ENCODE data around the gene CHRM4.

The CHRM4 gene

DNA sequence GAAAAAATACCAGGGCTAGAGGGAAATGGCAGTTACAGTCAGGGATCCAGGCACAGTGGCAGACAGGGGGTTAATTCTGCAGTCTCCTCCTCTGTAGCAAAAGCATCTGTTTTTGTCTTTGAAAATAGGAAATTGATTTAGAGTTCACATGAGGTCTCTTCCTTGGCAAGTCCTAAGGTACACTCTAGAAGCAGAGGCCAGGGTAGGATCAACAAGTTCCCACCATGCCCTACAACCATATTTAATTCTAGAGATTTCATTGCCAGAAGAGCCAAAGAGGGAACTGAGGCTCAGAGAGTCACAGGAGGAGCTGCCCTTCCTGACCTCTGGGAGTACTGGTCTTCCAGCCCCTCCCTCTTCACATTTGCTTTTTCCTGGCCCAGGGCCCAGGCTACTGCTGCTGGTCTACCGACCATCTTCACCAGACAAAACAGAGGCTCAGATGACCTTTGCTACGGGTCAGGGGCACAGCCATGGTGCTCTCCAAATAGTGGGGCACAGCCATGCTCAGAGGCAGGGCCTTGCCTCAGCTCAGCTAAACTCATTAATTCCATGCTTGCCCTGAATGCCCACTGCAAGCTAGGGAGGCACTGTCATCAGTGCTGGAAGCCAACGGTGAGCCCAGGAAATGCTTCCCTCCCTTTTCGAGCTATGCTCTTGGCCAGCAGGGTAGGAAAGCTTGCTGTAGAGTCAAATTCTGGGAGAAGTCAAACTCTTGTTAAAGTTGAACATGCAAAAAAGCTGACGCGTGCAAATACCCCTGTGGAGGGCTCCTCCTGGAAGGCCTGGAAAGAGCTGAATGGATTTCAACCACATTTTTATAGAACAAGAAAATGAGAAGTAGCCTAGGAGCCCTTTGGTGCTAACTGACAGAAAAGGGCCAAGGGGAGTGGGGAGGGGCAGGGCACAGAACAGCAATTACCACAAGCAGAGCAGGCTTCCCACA, 11.7 kb upstream of the CHRM4 start:
- no peak for DNase-seq

GRCh38 chr11:46397526-46397925, 6.0 kb upstream of the CHRM4 start:
- DNase-seq: no peak

GRCh38 chr11:46393759-46394158, 2.2 kb upstream of the CHRM4 start:
- DNase-seq: no peak

DNA sequence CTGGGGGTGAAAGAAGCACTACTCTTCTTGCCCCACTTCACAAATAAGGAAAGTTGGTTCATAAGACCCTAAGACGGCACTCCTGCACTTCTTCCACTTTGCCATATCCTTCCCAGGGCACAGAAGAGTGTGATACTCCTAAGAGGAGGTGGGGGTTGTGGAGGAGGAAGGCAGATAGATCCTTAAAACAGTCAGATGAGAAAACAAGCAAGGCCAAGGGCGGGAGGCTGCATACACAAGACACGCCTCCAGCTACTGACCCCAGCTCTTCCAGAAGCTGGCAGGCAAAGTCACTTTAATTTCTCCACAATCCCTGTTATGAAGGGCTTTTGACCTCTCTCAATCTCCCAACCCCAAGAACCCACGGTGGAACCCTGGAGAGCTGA, 1.6 kb upstream of the CHRM4 start:
- DNase-seq: no peak

DNA sequence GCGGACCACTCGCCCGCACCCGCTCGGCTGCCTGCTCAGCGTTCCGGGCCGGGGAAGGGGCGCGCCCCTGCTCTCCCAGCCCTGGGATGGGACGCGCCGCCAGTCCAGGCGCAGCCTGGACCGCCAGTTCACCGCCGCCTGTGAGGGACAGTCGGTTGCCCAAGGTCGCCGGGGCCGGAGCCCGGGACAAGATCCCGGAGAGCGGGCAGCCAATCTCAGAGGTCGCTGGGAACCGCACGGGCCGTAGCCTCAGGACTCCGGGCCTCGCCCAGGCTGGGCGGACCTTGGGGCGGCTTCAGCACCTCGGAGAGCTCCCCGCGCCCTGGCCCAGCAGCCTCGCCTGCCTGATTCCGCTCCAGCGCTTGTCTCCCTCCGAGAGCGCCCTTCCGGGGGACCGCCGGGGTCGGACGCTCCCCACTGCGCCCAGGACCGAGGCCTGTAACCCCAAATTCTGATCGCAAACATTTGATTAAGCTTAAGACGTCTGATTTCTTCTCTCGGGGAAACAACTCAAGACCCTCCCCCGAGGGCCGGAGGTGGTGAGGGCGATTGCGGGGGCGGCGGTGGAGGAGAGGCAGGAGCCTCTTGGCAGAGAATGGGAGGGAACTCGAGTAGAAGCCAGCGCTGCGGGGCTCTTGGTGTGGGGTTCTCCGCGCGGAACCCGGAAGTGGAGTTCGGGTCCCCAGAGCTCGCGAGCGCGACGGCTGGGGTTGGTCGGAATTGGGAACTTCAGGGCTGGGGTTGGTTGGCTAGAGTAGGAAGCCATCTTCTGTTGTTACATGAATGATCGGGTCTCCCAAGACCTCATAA, 1.1 kb upstream of the CHRM4 start:
- peak; percentile 80 for DNase-seq

DNA sequence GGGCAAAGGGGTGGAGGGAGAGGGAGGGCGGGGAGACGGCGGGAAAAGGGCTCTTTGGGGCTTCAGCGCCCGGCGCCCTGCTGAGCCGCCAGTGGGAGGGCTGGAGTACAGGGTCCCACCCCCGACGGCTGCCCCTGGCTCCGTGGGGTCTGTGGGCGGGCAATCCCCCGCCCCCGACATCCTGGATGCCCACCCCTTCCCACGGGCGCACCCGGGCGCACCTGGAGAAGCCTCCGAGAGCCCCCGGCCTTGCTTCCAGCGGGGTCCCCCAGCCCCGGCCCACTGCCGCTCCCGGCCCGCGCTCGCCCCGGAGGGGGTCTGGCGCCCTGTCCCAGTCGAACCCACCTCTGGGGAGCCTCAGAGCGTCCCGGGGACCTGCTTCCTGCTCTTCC, 394 bp downstream of the CHRM4 start:
- no peak for DNase-seq

DNA sequence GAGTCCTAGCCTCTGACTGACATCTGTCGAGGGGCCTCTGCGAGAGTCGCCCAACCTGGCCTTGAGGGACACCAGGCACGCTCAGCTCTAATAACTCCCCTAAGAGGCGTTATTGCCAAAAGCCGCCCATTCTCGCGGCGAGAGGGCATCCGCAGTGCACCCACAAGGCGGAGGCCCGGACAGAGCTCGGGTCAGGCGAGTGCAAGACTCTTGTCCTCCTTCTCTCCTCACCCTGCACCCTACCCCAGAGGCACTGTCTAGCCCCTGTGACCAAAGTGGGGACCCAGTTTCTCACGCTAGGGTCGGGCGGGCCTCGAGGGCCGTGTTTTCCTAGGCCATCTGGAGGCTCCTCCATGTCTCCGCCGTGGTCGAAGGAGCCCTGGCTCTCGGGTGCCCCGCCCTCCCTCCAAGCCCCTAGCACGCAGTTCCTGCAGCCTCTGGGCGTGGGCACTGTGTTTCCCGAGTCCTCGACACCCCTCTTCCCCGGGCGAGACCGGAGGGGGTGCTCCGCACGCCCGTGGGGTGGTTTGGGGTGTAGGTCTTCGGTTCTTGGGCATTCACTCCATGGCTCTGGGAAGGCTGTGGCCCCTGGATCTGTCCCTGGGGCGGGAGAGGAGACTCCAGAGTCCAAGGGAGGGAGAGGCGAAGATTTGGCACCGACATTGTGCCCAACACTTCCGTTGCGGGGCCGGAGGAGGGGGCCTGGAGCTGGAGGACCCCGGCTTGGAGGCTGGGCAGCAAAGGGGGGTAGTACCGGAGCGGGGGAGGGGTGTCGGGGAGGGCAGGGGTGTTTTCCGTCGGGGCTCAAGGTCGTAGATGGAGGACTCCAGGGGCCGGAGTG, 1.0 kb downstream of the CHRM4 start:
- DNase-seq: no peak

GRCh38 chr11:46389450-46390330, 1.9 kb downstream of the CHRM4 start:
- peak; percentile 57 for DNase-seq

GRCh38 chr11:46388619-46389449, 2.7 kb downstream of the CHRM4 start:
- no peak for DNase-seq

DNA sequence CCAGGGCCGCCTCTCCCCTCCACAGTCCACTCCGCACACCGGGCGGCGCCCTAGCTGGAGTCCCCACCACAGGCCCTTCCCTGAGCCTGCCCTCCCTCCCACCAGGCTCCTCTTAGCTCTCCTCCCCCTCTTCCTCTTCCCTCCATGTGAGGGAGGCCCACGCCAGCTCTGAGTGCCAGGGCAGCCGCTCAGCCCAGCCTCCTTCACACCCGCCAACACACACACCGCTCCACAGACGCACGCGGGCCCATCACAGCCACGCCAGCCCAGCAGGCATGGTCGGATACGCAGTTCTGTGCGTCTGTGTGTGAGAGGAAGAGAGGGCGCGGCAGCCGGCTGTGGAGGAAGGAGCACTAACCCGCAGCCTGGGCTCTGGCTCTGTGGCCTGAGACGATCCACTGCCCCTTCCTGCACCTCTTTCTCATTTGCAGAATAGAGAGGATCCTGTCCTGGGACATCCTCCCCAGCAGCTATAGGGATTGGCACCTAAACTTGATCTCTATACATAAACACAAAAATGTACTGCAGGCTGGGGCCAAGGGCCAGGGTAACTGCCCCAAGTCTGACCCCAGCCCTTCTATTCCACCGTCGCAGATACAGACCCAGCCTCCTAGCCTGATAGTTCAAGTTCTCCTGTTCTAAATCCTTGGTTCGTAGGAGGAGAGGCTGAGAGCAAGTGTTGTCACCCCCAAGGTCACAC, 3.5 kb downstream of the CHRM4 start:
- no peak for DNase-seq

DNA sequence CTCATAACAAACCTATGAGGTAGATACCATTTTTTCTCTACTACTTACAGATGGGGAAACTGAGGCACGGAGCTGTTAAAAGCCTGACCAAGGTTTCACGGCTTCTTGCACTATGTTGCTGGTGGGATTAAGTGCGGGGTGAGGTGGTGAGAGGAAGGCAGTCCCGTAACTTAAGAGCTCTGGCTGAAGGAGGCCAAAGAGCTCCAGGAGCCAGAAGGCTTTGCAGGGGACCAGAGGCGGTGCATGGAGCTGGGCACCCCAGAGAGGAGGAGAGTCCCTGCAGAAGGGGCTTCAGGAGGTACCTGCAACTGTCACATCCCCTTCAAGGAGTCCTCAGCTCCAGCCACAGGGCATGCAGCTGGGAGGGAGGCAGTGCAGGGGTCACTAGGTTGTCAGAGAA, 4.1 kb downstream of the CHRM4 start:
- no peak for DNase-seq

DNA sequence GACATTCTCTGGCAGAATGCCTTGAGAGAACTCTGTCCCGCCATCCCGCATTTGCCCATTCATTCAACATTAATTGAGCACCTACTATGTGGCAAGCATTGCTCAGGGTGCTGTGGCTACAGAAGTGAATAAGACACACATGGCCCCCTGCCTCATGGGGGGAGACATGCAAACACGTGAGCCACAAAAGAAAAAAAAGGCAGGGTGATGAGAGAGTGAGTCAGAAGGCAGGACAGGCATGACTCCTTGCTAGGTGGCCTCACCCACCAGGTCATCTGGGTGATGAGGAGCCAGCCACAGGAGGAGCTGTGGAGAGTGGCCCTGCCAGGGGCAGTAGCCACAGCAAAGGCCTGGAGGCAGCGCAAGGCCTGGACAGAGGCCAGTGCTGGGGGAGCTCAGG, 4.9 kb downstream of the CHRM4 start:
- DNase-seq: no peak

GRCh38 chr11:46386005-46386578, 5.5 kb downstream of the CHRM4 start:
- no peak for DNase-seq

DNA sequence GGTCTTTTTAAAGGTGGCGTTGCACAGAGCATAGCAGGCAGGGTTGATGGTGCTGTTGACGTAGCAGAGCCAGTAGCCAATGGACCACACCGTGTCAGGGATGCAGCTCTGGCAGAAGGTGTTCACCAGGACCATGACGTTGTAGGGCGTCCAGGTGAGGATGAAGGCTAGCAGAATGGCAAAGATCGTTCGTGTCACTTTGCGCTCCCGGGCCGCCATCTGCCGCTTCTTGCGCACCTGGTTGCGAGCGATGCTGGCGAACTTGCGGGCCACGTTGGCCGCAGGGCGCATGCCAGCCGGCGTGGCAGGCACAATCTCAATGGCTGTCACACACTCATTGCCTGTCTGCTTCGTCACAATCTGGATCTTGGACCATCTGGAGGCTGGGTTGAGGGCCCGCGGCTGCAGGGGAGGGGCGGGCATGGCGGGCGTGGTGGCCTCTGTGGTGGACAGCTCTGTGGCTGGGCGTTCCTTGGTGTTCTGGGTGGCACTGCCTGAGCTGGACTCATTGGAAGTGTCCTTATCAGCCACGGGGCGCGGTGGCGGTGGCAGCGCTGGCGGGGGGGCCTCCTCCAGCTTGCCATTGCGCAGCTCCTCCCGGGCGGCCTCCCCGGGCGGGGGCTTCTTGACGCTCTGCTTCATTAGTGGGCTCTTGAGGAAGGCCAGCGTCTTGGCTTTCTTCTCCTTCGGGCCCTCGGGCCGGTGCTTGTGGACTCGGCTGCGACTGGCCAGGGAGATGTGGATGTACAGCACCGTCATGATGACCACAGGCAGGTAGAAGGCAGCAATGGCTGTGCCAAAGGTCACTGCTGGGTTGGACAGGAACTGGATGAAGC, 6.2 kb downstream of the CHRM4 start:
- DNase-seq: no peak

DNA sequence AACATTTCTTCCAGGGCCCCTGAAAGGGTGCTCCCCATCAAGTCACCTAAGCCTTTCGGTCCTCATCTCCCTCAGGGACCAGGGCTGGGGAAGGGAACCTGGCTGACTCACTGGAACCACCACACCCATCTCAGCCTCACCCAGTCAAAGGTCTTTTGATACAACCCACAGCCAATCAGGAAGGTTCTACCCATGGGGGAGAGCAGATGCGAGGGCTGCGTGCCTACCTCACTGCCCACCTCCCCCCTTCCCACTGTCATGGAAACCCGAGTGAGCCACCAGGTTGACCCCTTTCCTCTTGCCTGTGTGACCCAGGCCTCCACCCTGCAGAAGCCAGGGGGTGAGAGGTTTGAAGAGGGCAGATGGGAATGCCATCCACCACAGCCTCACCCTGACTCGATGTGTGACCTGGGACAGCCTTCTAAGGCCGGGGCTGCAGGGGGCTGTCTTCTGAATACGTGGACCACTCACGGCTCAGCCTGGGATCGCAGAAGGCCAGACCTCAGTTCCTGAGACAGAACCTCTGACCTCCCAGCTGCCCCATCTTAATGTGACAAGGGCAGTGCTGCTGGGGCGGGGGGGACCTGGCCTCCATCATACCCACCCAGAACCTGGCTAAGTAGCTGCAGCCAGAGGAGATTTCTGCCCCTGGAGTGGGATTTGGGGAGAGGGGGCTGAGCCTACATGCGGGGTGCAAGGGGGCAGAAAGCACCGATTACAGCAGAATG, 7.4 kb downstream of the CHRM4 start:
- no peak for DNase-seq

GRCh38 chr11:46383404-46383758, 8.2 kb downstream of the CHRM4 start:
- DNase-seq: no peak

DNA sequence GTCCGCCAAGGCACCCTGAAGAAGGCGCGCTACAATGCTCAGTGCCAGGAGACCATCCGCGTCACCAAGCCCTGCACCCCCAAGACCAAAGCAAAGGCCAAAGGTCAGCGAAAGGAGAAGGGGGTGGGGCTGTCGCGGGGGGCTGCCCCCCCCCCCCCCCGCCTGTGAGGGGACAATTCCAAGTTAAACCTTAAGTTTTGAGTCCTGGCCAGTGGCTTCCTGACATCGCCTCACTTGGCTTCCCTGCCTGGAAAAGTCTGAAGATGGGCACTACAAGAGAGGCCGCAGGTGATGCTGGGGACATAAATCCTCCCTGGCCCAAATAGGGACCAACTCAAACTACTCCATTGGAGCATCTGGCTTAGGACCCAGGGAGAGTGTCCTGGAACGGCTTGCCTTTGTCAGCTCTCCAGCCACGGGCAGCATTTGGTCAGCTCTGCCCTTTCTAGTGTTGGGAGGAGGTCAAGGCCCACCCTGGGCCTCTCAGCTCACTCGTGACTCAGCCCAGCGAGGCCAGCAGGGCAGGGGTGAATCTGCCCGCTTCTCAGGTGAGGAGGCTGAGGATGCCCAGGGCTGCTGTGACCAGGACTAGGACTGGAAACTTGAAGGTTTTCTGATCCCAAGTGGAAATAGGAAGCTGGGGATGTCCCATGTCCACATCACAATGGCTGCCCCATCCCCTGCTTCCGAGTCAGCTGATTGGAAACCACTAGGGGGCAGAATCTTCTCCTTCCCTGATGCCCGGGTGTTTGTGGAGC, 8.8 kb downstream of the CHRM4 start:
- no peak for DNase-seq

Measured in activated naive CD4-positive, alpha-beta T cell treated with Interleukin-2 at 50 U/mL for 16 hours (primary cell).